Coronary artery (tissue), 2 donors: Measurements from ENCODE around the gene NFATC2.

Experiments used
- DNase-seq: peaks from one replicate; pipeline ENCODE4 v3.0.0-alpha.2; 2017; ENCODE audit warnings: low spot score
- H3K27ac ChIP-seq, 2 donors: fragments of 200-600 bp; sonication (generic); one replicate each; pipeline ENCODE4 v1.5.1; 2016 to 2019
- H3K4me3 ChIP-seq: fragments of 200-600 bp; sonication (generic); 2 replicates; pipeline ENCODE4 v1.5.1; 2016; ENCODE audit warnings: mild to moderate bottlenecking, moderate library complexity
- TF ChIP-seq, protein P1 (sequence below): fragments of 200-600 bp; sonication (generic); IDR thresholded peaks from one replicate; pipeline ENCODE4 v1.5.1; 2019; ENCODE audit warnings: antibody characterized with exemption

The NFATC2 gene

DNA sequence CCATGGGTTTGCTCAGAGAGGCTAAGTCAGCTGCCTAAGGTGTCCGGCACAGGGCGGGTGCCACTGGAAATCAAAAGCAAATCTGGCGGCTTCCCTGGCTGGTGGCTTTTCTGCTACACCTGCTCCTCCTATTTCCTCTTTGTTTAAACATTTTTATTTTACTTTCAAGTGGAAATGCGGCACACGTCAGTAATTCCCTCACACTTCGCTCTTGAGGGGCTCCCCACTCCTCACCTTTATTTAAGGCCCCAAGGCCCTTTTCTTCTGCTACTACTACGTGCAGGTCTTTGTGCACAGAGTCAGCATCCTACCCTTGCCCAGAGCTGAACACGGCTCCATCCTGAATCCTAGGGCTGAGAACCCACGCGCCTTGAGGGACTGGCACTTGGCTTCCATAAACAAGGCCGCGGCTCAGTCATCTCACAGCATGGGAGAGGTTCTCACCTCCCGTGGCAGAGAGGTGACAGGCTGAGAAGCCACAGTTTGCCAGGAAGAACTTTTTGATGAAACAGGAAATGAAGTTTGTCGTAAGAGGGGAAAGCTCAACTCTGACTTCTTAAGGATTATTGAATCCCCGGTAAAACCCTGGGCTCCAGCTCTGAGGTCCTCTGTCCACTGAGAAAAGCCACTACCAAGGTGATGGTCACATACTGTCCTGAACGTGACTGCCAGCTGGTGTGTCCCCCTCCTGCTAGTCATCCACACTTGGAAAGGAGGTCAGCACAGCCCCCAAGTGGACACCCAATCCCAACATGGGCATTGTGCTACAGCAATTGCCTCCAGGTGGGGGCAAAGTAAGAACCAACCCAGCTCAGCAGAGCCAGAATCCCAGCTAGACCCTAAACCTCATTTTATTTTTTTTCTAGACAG is 48.0 kb downstream of the NFATC2 start:
- peak; percentile 65 for DNase-seq
- TF ChIP-seq, protein P1, sequence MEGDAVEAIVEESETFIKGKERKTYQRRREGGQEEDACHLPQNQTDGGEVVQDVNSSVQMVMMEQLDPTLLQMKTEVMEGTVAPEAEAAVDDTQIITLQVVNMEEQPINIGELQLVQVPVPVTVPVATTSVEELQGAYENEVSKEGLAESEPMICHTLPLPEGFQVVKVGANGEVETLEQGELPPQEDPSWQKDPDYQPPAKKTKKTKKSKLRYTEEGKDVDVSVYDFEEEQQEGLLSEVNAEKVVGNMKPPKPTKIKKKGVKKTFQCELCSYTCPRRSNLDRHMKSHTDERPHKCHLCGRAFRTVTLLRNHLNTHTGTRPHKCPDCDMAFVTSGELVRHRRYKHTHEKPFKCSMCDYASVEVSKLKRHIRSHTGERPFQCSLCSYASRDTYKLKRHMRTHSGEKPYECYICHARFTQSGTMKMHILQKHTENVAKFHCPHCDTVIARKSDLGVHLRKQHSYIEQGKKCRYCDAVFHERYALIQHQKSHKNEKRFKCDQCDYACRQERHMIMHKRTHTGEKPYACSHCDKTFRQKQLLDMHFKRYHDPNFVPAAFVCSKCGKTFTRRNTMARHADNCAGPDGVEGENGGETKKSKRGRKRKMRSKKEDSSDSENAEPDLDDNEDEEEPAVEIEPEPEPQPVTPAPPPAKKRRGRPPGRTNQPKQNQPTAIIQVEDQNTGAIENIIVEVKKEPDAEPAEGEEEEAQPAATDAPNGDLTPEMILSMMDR, result no peak
- H3K27ac ChIP-seq, result no peak overlapping the region
- H3K4me3 ChIP-seq, result no peak overlapping the region

DNA sequence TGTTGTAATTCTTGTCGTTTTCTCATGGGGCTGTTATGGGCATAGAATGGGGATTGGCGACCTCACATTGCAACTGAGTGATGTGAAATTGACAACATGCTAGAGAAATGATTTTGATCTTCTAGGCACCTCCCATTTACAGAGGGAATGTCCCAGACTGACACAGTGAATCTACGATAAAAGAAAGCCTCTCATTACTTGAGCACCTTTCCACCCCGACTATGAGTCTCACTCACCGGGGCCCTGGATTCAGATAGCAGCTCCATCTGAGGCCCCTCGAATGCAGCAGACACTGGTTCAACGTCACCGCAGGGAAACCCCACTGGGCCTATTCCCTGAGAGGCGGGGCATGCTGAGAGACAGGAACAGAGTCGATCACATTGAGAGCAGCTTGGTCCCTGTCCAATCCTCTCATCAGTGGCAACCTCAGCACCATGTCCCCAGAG is 49.1 kb downstream of the NFATC2 start:
- Histone ChIP-seq H3K4me3 (no peak overlapping the region), H3K27ac (no peak overlapping the region)
- DNase-seq, result no peak
- TF ChIP-seq, protein P1, result no peak

DNA sequence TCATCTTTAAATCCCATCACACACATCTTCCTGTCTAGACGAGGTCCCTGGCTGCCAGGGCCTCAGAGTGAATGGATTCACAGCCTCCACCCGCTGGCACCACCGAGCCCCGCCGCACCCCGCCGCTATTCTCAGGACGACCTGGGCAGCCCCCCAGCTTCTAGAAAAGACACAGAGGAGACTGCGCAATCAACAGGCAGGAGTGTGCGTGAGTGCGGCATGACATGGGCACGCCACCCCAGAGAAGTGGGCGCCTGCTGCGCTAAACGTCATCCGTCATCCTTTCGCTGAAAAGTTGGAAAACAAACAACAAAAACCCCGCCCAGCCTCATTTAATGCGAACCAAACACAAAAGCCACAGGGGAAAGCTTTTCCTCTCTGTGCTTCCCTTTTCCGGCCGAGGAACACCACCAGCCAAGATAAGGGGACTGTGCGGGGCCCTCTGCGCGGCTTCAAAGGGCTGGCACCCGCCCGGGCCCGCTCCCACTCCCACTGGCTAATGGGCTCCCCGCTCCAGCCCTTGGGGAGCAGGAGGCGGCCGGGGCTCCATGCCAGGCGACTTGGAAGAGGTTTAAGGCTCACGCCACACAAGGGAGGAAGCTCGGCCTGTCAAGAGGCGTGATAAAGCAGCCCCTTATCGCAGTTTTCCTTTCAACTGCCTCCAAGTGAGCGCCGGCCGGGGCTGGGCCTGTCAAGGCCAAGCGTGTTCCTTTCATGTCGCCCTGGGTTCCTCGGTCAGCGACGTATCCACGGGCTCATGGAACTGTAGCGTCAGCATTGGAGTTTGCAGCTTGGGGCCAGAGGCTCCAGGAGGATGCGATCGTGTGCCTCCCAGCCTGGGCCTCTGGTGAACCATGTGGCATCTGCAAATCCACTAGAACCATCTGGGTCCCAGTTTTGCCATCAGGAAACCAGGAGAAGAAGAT is 50.1 kb downstream of the NFATC2 start:
- H3K4me3 ChIP-seq, result peak overlapping the region; percentile 52
- DNase-seq, result peak; percentile 74
- peak overlapping the region in 1 of 2 donors; percentile 9 for H3K27ac ChIP-seq
- TF ChIP-seq, protein P1, result no peak

DNA sequence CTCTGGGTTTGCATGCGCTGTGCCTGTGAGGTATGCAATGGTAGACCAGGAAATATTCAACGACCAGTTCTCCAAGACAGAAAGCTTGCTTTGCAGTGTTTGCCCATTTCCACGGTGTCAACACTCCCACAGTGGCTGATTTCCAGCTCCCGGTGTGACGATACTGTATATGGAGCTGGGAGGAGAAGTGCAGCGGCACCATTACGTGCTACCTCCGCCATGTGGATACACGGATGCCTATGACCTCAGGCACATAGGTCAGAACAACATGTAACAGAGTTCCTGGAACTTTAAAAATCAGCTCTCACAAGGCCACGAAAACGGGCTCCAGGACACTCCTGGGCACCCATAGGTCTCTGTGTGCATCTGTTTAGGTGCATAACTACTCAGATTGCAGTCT is 51.1 kb downstream of the NFATC2 start:
- H3K27ac ChIP-seq, result no peak overlapping the region

DNA sequence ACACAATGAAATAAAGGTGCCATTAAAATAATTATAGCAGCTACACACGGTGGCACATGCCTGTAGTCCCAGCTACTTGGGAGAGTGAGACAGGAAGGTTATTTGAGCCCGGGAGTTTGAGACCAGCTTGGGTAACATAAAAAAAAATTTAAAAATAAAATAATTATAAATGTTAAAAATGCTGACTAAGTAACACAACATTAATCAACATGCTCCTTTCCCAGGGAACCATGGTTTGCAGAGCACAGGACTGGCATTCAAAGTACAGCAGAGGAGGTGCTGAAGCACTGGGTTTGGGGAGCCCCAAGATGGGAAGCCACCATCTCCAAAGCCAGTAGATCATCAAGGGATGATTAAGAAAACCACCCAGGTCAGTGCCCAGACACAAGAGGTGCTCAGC is 51.9 kb downstream of the NFATC2 start:
- Histone ChIP-seq H3K4me3 (no peak overlapping the region), H3K27ac (no peak overlapping the region)
- DNase-seq, result no peak
- TF ChIP-seq, protein P1, result no peak

More for the DNA sequence above, 51.1 kb downstream of the NFATC2 start:
- DNase-seq, result peak; percentile 60
- H3K4me3 ChIP-seq, result no peak overlapping the region
- TF ChIP-seq, protein P1, result no peak

DNA sequence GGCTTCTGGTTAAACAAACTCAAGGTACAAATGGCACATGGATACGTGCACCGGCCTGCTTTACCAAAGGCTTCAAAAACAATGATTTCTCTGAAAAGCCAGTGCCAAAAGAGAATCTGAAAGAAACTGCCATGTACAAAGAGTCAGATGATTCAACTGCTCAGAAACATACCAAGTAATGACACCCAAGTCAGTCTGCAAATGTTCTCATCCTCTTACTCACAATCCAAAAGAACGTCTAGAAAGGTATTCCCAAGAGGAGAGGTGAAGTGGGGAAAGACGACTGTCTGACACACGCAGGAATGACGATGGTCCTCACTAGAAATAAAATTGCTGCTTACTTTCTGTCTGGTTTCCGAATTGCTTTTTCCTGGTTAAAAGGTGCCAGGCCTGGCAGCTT is 52.9 kb downstream of the NFATC2 start:
- DNase-seq, result no peak
- TF ChIP-seq, protein P1, result no peak
- H3K4me3 ChIP-seq, result no peak overlapping the region
- no peak overlapping the region for H3K27ac ChIP-seq
